GM12801 (cell line): ENCODE measurements around the gene SCAPER.

Source experiments
- TF ChIP-seq, protein P1 (sequence below): IDR thresholded peaks from one replicate; pipeline ENCODE4 v1.5.1; 2011; ENCODE audit warnings: control low read depth; ENCODE audit not compliant: insufficient read length; ENCODE audit errors: extremely low read depth

The SCAPER gene

DNA sequence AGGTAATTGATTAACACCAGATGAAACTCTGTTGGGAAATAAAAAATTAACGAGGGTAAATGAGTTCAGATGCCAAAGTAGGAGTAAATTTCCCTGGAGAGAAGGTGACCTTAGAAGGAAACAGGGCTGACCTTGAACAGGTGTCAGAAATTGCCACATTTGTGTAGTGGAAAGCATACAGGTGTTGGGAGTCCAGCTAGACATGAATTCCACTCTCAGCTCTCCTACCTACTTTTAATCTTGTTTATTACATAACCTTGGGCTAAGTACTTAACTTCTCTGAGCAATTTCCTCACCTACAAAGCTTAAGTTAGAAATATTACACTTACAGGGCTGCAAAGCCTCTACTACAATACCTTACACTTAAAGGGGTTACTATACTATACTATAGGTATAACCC is 472.5 kb downstream of the SCAPER start:
- TF ChIP-seq, protein P1, sequence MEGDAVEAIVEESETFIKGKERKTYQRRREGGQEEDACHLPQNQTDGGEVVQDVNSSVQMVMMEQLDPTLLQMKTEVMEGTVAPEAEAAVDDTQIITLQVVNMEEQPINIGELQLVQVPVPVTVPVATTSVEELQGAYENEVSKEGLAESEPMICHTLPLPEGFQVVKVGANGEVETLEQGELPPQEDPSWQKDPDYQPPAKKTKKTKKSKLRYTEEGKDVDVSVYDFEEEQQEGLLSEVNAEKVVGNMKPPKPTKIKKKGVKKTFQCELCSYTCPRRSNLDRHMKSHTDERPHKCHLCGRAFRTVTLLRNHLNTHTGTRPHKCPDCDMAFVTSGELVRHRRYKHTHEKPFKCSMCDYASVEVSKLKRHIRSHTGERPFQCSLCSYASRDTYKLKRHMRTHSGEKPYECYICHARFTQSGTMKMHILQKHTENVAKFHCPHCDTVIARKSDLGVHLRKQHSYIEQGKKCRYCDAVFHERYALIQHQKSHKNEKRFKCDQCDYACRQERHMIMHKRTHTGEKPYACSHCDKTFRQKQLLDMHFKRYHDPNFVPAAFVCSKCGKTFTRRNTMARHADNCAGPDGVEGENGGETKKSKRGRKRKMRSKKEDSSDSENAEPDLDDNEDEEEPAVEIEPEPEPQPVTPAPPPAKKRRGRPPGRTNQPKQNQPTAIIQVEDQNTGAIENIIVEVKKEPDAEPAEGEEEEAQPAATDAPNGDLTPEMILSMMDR = no peak

DNA sequence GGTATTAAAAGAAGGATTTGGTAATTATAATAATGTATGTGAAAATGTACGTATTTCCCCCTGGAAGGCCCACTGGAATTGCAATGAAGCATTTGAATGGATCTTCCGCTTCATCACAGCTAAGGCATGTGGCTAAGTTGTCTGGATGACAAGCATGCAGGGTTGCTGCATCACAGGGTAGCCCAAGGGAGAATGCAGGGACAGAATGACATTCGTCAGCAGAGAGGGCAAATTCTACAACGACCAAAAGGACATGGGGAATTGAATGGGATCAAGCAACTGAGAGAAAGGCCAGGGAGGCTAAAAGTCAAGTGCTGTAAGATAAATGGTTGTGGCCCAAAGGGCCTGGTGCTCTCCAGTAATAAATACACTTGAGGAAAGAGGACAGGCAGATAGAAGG is 473.2 kb downstream of the SCAPER start:
- TF ChIP-seq, protein P1 = no peak

DNA sequence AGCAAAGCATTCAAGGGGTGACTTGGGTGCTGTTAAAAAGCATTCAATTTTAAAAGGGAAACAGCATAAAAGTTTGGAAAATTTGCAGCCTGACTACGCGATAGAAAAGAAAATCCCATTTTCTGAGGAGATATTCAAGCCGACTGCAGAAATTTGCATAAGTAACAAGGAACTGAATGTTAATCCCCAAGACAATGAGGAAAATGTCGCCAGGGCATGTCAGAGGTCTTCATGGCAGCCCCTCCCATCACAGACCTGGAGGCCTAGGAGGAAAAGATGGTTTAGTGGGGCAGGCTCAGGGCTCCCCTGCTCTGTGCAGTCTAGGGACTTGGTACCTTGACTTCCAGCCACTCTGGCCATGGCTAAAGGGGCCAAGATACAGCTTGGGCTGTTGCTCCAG is 475.5 kb downstream of the SCAPER start:
- TF ChIP-seq, protein P1 = no peak

DNA sequence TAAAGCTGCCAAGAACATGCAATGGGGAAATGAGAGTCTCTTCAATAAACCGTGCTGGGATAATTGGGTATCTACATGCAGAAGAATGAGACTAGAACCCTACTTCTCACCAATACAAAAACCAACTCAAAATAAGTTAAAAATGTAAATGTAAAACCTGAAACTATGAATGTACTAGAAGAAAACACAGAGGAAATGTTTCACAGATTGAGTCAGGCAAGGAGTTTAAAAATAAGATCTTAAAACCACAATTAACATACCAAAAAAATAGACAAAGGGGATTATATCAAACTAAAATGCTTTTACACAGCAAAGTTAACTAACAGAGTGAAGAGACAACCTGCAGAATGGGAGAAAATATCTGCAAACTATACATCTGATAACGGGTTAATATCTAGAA is 478.2 kb downstream of the SCAPER start:
- TF ChIP-seq, protein P1 = no peak

DNA sequence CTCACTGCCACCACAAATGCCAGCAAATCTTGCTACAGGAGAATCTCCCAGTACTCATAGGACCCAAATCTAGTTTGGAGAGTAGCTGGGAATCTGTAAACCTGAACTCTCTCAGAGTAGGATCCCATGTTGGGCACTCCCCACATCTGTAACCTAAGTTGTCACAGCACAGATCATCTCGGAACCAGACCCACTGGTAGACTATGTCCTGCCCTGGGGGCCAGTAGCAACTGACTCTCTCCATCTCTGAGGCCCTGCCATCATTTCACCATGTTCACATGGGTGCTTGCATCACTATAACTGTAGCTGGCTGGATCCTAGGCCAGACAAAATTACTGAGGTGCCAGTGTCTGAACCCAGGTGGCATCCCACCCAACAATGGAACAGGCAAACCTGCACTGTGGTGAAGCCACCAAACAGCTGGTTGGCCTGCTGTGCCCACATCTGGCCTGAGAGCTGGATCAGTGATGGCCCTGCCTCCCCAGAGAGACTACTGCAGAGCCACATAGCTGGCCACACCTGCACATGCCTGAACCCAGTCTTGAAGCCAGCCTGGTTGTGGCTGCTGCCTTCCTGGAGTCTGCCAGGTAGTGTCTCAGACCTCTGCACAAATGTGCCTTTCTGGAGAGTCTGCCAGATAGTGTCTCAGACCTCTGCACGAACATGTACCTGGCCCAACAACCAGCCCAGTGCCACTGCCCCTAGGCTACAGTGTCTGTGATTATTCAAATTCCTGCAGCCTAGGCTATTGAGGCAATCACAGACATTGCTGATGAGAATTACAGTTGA is 486.6 kb downstream of the SCAPER start:
- TF ChIP-seq, protein P1 = no peak

DNA sequence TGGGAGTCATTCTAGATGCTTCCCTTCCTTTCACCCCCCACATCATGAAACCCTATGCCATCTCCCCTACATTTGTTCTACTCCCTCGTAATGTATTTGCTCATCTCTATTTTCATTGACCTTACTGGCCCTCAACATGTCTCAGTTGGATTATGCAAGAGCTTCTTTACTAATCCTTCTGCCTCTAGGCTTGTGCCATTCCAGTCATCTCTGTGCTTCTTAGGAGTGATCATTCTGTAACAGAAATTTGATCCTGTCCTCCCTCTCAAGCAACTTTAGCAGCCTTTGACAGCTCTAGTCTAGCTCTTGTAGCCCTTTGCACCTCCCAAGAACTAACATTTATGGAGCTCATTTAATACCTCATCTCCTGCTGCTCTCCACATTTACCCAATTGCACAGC is 503.9 kb downstream of the SCAPER start:
- TF ChIP-seq, protein P1 = no peak

DNA sequence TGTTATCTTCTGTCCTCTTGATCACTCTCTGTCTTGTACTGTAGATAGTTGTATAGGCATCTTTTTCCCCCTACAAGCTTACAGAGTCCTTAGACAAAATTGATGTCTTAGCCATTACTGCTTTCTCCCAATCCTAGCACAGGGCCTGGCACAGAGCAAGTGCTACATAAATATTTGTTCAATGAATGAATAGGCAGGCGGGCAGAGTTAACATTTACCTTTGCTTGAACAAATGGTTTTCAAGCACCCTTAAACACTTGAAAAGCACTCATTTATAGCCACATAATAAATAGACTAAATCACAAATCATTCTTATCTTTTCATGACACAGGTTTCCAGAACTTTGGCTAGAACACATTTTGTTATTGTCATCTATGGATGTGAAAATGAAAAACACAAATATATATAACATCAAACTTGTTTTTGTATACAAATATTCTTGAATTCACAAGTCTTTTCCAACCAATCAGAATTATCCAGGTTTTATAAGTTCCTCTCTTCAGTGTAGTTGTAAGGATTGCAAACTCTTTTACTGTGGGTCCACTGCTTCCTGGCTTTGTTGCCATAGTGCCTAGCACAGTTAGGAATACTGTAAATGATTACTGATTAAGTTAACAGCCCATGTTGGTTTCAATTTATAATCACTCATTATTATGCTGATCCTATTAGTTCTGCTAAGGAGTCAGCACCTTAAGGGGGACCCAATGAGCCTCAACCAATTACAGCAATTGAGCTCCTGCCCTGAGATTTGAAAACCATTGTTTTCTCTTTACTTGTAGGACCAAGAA is 506.6 kb downstream of the SCAPER start:
- TF ChIP-seq, protein P1 = no peak
